Glutamatergic neuron (in vitro differentiated cells): ENCODE measurements around the gene DNAH8. TPM values are rescaled to one million over a fixed set of nuclear protein-coding genes. Genes with fewer than 3 reads are reported as not detected.
A peak's percentile ranks its signal among the peaks of the same experiment; 100 is the strongest.

ENCODE experiments used
- DNase-seq: peaks from one replicate; pipeline ENCODE4 v3.0.0; 2022
- H3K27ac Mint-ChIP-seq: one replicate; pipeline ENCODE4 v1.8.0; 2020; ENCODE audit warnings: mild to moderate bottlenecking, mixed read lengths, inconsistent platforms; ENCODE audit not compliant: unreplicated experiment
- H3K27me3 Mint-ChIP-seq: one replicate; pipeline ENCODE4 v1.8.0; 2020; ENCODE audit warnings: mild to moderate bottlenecking, moderate library complexity, mixed read lengths, inconsistent platforms; ENCODE audit not compliant: unreplicated experiment
- H3K36me3 Mint-ChIP-seq: one replicate; pipeline ENCODE4 v1.8.0; 2020; ENCODE audit warnings: mild to moderate bottlenecking, mixed read lengths, inconsistent platforms; ENCODE audit not compliant: unreplicated experiment
- H3K4me1 Mint-ChIP-seq: one replicate; pipeline ENCODE4 v1.8.0; 2020; ENCODE audit warnings: mild to moderate bottlenecking, low read depth, mixed read lengths, inconsistent platforms; ENCODE audit not compliant: unreplicated experiment
- H3K4me3 Mint-ChIP-seq: one replicate; pipeline ENCODE4 v1.8.0; 2020; ENCODE audit warnings: mild to moderate bottlenecking, mixed read lengths, inconsistent platforms; ENCODE audit not compliant: unreplicated experiment
- H3K9me3 Mint-ChIP-seq: one replicate; pipeline ENCODE4 v1.8.0; 2020; ENCODE audit warnings: mild to moderate bottlenecking, moderate library complexity, mixed read lengths, inconsistent platforms; ENCODE audit not compliant: unreplicated experiment
- long read RNA-seq: library from polyadenylated mRNA; unstranded; transcript quantifications from one replicate; pipeline ENCODE4 v2.0.0, GENCODE V29; 2020; ENCODE audit not compliant: unreplicated experiment
- total RNA-seq: library from RNA; stranded (reverse); fragmentation: NEBNext Ultra II Directional; extraction: Animal tissue kit (Norgen Biotek cat#: 25700); gene quantifications from one replicate; pipeline ENCODE4 v1.2.1, GENCODE V29; 2021; ENCODE audit not compliant: unreplicated experiment
- TF ChIP-seq, protein P1 (sequence below): fragments of 200-600 bp; sonication (generic); IDR thresholded peaks from one replicate; pipeline ENCODE4 v1.5.0; 2021; ENCODE audit not compliant: partially characterized antibody, unreplicated experiment

Gene DNAH8, protein sequence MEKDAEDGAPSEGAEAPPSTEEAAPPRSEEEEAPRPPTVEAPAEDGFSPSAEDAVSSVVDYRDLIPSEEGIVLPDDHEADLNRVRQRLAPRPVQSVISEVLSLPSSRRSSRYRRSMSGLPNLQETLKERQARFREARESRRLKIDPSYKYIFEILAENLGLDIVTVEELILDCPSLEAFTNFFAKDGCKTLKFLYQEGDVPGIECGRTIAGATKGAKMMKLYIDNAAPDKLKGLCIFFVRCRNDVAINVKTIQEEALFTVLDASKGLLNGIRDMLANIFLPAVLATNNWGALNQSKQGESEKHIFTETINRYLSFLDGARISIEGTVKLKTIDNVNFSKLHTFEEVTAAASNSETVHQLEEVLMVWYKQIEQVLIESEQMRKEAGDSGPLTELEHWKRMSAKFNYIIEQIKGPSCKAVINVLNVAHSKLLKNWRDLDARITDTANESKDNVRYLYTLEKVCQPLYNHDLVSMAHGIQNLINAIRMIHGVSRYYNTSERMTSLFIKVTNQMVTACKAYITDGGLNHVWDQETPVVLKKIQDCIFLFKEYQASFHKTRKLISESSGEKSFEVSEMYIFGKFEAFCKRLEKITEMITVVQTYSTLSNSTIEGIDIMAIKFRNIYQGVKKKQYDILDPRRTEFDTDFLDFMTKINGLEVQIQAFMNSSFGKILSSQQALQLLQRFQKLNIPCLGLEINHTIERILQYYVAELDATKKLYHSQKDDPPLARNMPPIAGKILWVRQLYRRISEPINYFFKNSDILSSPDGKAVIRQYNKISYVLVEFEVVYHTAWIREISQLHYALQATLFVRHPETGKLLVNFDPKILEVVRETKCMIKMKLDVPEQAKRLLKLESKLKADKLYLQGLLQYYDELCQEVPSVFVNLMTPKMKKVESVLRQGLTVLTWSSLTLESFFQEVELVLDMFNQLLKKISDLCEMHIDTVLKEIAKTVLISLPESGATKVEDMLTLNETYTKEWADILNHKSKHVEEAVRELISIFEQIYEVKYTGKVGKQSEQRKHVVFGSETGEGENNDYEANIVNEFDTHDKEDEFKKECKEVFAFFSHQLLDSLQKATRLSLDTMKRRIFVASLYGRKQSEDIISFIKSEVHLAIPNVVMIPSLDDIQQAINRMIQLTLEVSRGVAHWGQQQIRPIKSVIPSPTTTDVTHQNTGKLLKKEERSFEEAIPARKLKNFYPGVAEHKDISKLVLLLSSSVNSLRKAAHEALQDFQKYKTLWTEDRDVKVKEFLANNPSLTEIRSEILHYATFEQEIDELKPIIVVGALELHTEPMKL (N-terminal part only)
- not detected for total RNA-seq
- long read RNA-seq, result 0 reads

DNA sequence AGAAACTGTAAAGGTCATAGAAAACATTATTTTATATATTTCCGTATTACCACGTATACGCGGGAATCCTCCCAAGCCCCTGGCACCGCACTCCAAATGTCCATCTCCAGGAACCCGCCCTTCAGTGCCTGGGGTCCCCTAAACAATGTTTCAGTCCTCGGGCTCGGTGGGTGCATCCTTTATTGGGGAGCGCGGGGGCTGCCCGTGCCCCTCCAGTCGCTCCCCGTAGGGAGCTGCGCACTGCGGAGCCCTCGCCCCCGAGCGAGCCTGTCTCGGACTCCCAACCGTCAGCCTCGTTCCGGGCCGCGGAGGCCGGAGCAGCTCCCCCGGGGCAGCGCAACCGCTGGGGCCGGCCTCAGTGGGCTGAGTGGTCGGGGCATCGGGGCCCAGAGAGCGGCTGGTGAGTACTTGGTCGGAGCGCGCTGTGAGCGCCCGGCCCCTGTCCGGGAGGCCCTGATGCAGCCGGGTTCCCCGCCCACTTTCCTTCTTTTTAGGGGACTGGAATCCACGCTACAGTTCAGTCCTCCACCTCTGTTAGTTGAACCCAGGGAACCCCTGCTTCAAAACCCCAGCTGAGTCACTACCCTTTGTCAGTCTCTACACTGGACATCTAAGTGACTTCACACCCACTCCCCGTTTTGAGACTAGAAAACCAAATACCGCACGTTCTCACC lies at the start of gene DNAH8:
Gene DNAH8, plus strand, starts transcription at position 296 of the 674 bp plus-strand sequence. CDS start 7,499 bp downstream, outside the sequence.
- no peaks in the 10 kb centered on the region for H3K27me3 Mint-ChIP-seq

DNA sequence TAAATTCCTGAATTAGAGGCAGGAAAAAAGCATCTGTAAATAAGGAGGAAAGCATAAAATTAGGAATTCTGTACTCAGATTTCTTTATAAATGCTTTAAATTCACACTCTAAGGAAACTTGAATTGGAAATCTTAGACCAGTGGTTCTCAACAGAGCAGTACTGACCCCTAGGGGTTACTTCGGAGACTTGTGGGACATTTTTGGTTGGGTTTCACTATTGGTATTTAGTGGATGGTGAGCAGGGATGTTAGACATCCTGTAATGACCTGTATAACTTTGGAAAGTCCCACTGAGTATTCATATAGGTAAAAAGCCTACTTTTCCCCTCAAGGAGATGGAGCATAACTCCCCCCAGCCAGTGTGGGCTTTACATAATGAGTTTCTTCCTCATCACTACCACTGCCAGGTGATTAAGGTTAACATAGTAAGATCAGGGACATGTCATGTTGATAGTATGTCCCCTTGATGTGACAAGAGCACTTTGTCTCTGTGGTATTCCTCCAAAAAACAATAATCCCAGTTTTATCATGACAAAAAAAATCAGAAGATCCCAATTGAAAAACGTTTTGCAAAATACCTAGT lies 43.1 kb upstream of the DNAH8 start:
- TF ChIP-seq, protein P1, sequence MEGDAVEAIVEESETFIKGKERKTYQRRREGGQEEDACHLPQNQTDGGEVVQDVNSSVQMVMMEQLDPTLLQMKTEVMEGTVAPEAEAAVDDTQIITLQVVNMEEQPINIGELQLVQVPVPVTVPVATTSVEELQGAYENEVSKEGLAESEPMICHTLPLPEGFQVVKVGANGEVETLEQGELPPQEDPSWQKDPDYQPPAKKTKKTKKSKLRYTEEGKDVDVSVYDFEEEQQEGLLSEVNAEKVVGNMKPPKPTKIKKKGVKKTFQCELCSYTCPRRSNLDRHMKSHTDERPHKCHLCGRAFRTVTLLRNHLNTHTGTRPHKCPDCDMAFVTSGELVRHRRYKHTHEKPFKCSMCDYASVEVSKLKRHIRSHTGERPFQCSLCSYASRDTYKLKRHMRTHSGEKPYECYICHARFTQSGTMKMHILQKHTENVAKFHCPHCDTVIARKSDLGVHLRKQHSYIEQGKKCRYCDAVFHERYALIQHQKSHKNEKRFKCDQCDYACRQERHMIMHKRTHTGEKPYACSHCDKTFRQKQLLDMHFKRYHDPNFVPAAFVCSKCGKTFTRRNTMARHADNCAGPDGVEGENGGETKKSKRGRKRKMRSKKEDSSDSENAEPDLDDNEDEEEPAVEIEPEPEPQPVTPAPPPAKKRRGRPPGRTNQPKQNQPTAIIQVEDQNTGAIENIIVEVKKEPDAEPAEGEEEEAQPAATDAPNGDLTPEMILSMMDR, result peak; percentile 79
- Mint-ChIP-seq H3K27ac (no peak overlapping the region), H3K27me3 (no peaks in the 10 kb centered on the region), H3K4me1 (peaks cover 1% of the 10 kb centered on the region), H3K9me3 (no peaks in the 10 kb centered on the region), H3K4me3 (no peak overlapping the region), H3K36me3 (no peaks in the 10 kb centered on the region)
- DNase-seq, result peak; percentile 18

More for the DNA sequence above, at the start of gene DNAH8:
- peaks cover 1% of the 10 kb centered on the region for H3K9me3 Mint-ChIP-seq
- peak within 1 kb of the TSS; percentile 26 for H3K4me3 Mint-ChIP-seq
- H3K27ac Mint-ChIP-seq, result no peak within 1 kb of the TSS
- TF ChIP-seq, protein P1, result no peak
- peaks cover 8% of the 10 kb centered on the region for H3K36me3 Mint-ChIP-seq
- no peaks in the 10 kb centered on the region for H3K4me1 Mint-ChIP-seq
- peak; percentile 31 for DNase-seq

DNA sequence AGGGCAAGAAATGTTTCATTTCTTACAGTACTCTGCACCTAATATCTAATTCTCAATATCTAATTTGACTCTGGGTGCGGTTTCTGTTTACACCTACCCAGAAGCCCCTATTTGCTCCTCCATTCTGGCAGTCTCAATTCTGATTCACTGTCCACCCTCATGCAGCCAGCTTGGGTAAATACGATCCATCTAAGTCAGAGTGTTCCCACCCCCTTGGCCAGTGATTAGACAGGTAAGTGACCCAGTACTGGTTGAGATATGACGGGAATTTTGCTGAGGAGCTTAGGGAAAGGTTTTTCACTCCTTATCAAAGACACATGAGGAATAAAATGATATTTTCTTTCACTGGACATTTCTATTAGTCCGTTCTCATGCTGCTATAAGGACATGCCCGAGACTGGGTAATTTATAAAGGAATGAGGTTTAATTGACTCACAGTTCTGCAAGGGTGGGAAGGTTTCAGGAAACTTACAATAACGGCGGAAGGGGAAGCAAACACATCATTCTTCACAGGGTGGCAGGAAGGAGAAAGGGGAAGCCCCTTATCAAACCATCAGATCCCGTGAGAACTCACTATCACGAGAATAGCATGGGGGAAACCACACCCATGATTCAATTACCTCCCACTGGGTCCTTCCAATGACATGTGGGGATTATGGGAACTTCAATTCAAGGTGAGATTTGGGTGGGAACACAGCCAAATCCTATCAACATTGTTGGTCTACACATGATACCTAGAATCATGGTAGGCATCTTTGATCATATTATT lies 41.5 kb upstream of the DNAH8 start:
- H3K36me3 Mint-ChIP-seq, result no peaks in the 10 kb centered on the region
- H3K27ac Mint-ChIP-seq, result no peak overlapping the region
- peaks cover 3% of the 10 kb centered on the region for H3K4me1 Mint-ChIP-seq
- H3K27me3 Mint-ChIP-seq, result no peaks in the 10 kb centered on the region
- TF ChIP-seq, protein P1, result no peak
- no peaks in the 10 kb centered on the region for H3K9me3 Mint-ChIP-seq
- no peak overlapping the region for H3K4me3 Mint-ChIP-seq
- no peak for DNase-seq
